Measurements from ENCODE around the gene CLEC14A. TPM values are rescaled to one million over a fixed set of nuclear protein-coding genes. Genes with fewer than 3 reads are reported as not detected.

The CLEC14A gene
- total RNA-seq, 1 experiment from 2014 or later: 0.31 TPM

DNA sequence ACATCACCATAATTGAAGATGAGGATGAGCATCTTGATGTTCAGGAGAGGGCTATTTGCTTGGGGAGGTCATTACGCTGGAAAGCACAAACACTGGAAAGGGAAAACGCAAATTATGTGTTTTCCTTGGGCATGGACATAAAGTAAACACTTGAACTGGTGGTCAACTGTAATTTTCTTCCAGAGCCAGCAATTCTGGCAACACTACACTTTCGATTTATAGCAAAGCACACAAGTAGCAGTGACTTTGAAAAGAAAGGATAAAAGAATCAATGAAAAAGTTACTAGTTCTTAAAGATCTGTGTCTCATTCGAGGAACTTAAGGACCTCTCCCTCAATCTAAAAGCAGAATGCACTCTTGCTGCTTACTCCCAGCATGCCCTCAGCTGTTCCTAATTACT lies 2.2 kb downstream of the CLEC14A start:
- Histone ChIP-seq H3K27me3 (ENCODE audit: insufficient read depth, low read depth) (no peaks in the 10 kb centered on the region), H3K36me3 (ENCODE audit: low read depth) (no peaks in the 10 kb centered on the region), H2AFZ (no peak overlapping the region), H3K27ac (no peak overlapping the region), H3F3A (ENCODE audit: insufficient read depth, low read depth) (no peaks in the 10 kb centered on the region), H3K4me1 (replicated peaks; ENCODE audit: insufficient read depth) (0 out of 2 replicates have a peak, but pooled peaks cover 5% of the 10 kb centered on the region), H3K9me2 (ENCODE audit: insufficient read depth) (no peaks in the 10 kb centered on the region), H3K79me2 (ENCODE audit: low read depth) (no peaks in the 10 kb centered on the region), H4K20me1 (ENCODE audit: insufficient read depth) (no peaks in the 10 kb centered on the region), H3K4me2 (no peak overlapping the region), H3K9me3 (ENCODE audit: insufficient read depth, low read depth) (no peaks in the 10 kb centered on the region), H3K4me3 (no peak overlapping the region)
- TF ChIP-seq, protein P1, sequence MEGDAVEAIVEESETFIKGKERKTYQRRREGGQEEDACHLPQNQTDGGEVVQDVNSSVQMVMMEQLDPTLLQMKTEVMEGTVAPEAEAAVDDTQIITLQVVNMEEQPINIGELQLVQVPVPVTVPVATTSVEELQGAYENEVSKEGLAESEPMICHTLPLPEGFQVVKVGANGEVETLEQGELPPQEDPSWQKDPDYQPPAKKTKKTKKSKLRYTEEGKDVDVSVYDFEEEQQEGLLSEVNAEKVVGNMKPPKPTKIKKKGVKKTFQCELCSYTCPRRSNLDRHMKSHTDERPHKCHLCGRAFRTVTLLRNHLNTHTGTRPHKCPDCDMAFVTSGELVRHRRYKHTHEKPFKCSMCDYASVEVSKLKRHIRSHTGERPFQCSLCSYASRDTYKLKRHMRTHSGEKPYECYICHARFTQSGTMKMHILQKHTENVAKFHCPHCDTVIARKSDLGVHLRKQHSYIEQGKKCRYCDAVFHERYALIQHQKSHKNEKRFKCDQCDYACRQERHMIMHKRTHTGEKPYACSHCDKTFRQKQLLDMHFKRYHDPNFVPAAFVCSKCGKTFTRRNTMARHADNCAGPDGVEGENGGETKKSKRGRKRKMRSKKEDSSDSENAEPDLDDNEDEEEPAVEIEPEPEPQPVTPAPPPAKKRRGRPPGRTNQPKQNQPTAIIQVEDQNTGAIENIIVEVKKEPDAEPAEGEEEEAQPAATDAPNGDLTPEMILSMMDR (conservative IDR thresholded peaks at IDR 0.05): no peak
- TF ChIP-seq EZH2 (IDR thresholded peaks at IDR 0.05; ENCODE audit: low read depth): no peak
- no peak for DNase-seq
- ChIA-PET POLR2A (ENCODE audit: unreplicated experiment) (no interaction called here), CTCF (no interaction called here)
- intact Hi-C loops (cut with micrococcal nuclease; ENCODE audit: unreplicated experiment): no loop called here
- BruUV-seq (replicated peaks): no TSS peak

DNA sequence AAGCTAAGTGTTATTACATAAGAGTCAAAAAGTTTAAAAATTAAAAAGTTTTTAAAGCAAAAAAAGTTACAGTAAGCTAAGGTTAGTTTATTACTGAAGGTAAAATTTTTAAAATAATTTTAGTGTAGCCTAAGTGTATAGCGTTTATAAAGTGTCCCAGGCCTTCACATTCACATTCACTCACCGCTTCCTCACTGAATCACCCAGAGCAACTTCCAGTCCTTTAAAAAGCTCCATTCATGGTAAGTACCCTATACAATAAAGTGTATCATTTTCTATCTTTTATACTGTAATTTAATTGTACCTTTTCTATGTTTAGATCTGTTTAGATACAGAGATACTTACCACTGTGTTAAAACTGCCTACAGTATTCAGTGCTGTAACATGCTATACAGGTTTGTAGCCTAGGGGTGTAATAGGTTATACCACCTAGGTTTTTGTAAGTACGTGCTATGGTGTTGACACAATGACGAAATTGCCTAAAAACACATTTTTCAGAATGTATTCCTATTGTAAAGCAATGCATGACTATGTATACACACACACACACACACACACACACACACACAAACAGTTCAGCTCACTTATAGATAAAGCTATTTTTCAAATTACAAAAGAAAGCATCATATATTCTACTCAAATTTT lies 3.7 kb downstream of the CLEC14A start:
- Histone ChIP-seq H4K20me1 (ENCODE audit: insufficient read depth) (no peaks in the 10 kb centered on the region), H3K27me3 (ENCODE audit: insufficient read depth, low read depth) (no peaks in the 10 kb centered on the region), H2AFZ (no peak overlapping the region), H3K79me2 (ENCODE audit: low read depth) (no peaks in the 10 kb centered on the region), H3K4me3 (no peak overlapping the region), H3K27ac (no peak overlapping the region), H3K9me3 (ENCODE audit: insufficient read depth, low read depth) (no peaks in the 10 kb centered on the region), H3K4me2 (no peak overlapping the region), H3K36me3 (ENCODE audit: low read depth) (no peaks in the 10 kb centered on the region), H3K9me2 (ENCODE audit: insufficient read depth) (no peaks in the 10 kb centered on the region), H3K4me1 (replicated peaks; ENCODE audit: insufficient read depth) (no peaks in the 10 kb centered on the region), H3F3A (ENCODE audit: insufficient read depth, low read depth) (no peaks in the 10 kb centered on the region)
- no TSS peak for BruUV-seq (replicated peaks)
- POLR2A ChIA-PET (ENCODE audit: unreplicated experiment): interaction anchor here (0.5 kb wide), 1 partner anchor 547 kb away, joined by 6 read pairs; no protein-coding TSS in a partner anchor
- CTCF ChIA-PET: no interaction called here
- no peak for DNase-seq
- intact Hi-C loops (cut with micrococcal nuclease; ENCODE audit: unreplicated experiment): no loop called here
- TF ChIP-seq, protein P1 (conservative IDR thresholded peaks at IDR 0.05): no peak
- TF ChIP-seq EZH2 (IDR thresholded peaks at IDR 0.05; ENCODE audit: low read depth): no peak

DNA sequence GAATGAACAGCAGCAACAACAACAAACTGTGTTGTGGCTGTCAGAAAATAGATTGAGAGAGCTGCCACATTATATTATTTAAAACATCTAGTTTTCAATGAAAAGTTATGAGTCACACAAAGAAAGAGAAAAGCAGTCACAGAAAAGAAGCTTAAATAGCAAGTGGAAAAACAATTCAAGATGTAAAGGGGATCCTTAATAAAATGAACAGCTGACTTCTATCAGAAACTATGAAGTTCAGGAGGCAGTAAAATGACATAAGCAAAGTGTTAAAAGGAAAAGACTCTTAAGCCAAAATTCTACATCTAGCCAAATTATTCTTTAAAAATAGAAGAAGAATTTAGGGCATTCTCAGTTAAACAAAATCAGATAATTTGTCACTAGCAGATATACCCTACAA lies 5.6 kb downstream of the CLEC14A start:
- H3K79me2 ChIP-seq (ENCODE audit: low read depth): no peaks in the 10 kb centered on the region
- POLR2A ChIA-PET (ENCODE audit: unreplicated experiment): interaction anchor here (0.6 kb wide), 1 partner anchor 254 kb away, joined by 3 read pairs; no protein-coding TSS in a partner anchor
- intact Hi-C loops (cut with micrococcal nuclease; ENCODE audit: unreplicated experiment): no loop called here
- DNase-seq: no peak
- no peaks in the 10 kb centered on the region for H3K9me3 ChIP-seq (ENCODE audit: insufficient read depth, low read depth)
- no peak overlapping the region for H2AFZ ChIP-seq
- H4K20me1 ChIP-seq (ENCODE audit: insufficient read depth): no peaks in the 10 kb centered on the region
- no peak for TF ChIP-seq EZH2 (IDR thresholded peaks at IDR 0.05; ENCODE audit: low read depth)
- TF ChIP-seq, protein P1 (conservative IDR thresholded peaks at IDR 0.05): no peak
- H3K27ac ChIP-seq: no peak overlapping the region
- H3K27me3 ChIP-seq (ENCODE audit: insufficient read depth, low read depth): no peaks in the 10 kb centered on the region
- no peaks in the 10 kb centered on the region for H3K4me1 ChIP-seq (replicated peaks; ENCODE audit: insufficient read depth)
- H3K4me2 ChIP-seq: no peak overlapping the region
- CTCF ChIA-PET: no interaction called here
- no peaks in the 10 kb centered on the region for H3K36me3 ChIP-seq (ENCODE audit: low read depth)
- H3K4me3 ChIP-seq: no peak overlapping the region
- no peaks in the 10 kb centered on the region for H3F3A ChIP-seq (ENCODE audit: insufficient read depth, low read depth)
- H3K9me2 ChIP-seq (ENCODE audit: insufficient read depth): no peaks in the 10 kb centered on the region
- BruUV-seq (replicated peaks): no TSS peak

Data from PC-9 (cell line).